K562 (cell line): ENCODE data around the gene NRXN2. TPM values are rescaled to one million over a fixed set of nuclear protein-coding genes. Genes with fewer than 3 reads are reported as not detected.

Source experiments
- ATAC-seq: fragments of 200-7000 bp; cut with Tn5 transposase; 3 replicates; pipeline ENCODE4 v1.9.1; 2020; ENCODE audit warnings: moderate library complexity
- BruUV-seq: library from RNA; stranded (reverse); fragments of 400-500 nt; replicated peaks from 2 replicates; lab custom pipeline; 2021; lab: Mats Ljungman, UMichigan
- CTCF ChIA-PET: fragments of 300-600 bp; formaldehyde crosslinking; extraction: SDS; loops from one replicate; lab custom pipeline; 2021; ENCODE audit warnings: low intra/inter-chr PET ratio; lab: Yijun Ruan, JAX
- POLR2A ChIA-PET: fragments of 300-600, 350-650 bp; sonication (Branson Sonifier 250); formaldehyde crosslinking; extraction: SDS; loops from one replicate; lab custom pipeline; 2021; ENCODE audit warnings: antibody characterized with exemption, inconsistent platforms; lab: Yijun Ruan, JAX
- DNase-seq, 4 experiments: peaks; one replicate each; pipeline versions ENCODE4 v3.0.0 to v3.0.0-alpha.2; 2011 to 2018; ENCODE audit warnings: low spot score in 3 of 4, mixed read lengths in 3 of 4; ENCODE audit errors: extremely low read depth in 1 of 4
- FAIRE-seq: peaks from 2 replicates; lab custom pipeline; 2011; peaks lifted over from hg19 to GRCh38; lab: Jason Lieb, UNC
- H2AFZ ChIP-seq: 2 replicates; pipeline ENCODE4 v1.6.0; 2011; ENCODE audit warnings: low read depth, low read length, control low read depth, inconsistent platforms
- H3K27ac ChIP-seq: fragments of 200-600 bp; 3 replicates; pipeline ENCODE4 v1.8.0; 2011; ENCODE audit warnings: low read depth, mild to moderate bottlenecking, control low read depth, inconsistent platforms, low read length, moderate library complexity, mixed read lengths; ENCODE audit errors: extremely low read depth
- H3K27me3 ChIP-seq, 2 experiments: fragments of 300-600 bp in 1 of 2; 2 replicates in 1 of 2; 3 replicates in 1 of 2; pipeline versions ENCODE4 v1.6.0 to v1.8.0; 2011; ENCODE audit warnings: inconsistent platforms in 2 of 2, low read length in 2 of 2, mild to moderate bottlenecking in 1 of 2, mixed read lengths in 1 of 2, moderate library complexity in 1 of 2; ENCODE audit not compliant: control insufficient read depth in 2 of 2, insufficient read depth in 2 of 2
- H3K36me3 ChIP-seq: fragments of 300-600 bp; 3 replicates; pipeline ENCODE4 v1.8.0; 2011; ENCODE audit warnings: mild to moderate bottlenecking, low read length, inconsistent platforms; ENCODE audit not compliant: control insufficient read depth, insufficient read depth
- H3K4me1 ChIP-seq, 2 experiments: fragments of 200-600 bp in 1 of 2; replicated peaks in 1 of 2; 2 replicates in 1 of 2; 3 replicates in 1 of 2; pipeline versions ENCODE4 v1.5.1 to v1.8.0; 2011; ENCODE audit warnings: inconsistent platforms in 2 of 2, low read length in 2 of 2, mild to moderate bottlenecking in 1 of 2, mixed read lengths in 1 of 2, moderate library complexity in 1 of 2; ENCODE audit not compliant: control insufficient read depth in 2 of 2, insufficient read depth in 2 of 2
- H3K4me2 ChIP-seq: 2 replicates; pipeline ENCODE4 v1.6.1; 2011; ENCODE audit warnings: low read length, control low read depth, inconsistent platforms, mixed read lengths; ENCODE audit not compliant: insufficient read depth
- H3K4me3 ChIP-seq: fragments of 200-600 bp; sonication (generic), shearing (Covaris generic); 2 replicates; pipeline ENCODE4 v1.5.1; 2016; ENCODE audit warnings: control low read depth, inconsistent platforms
- H3K79me2 ChIP-seq: fragments of 200-600 bp; 3 replicates; pipeline ENCODE4 v1.8.0; 2011; ENCODE audit warnings: low read length, inconsistent platforms; ENCODE audit not compliant: control insufficient read depth, insufficient read depth
- H3K9ac ChIP-seq, 2 experiments: 2 replicates each; pipeline versions ENCODE4 v1.6.0 to v1.6.1; 2011; ENCODE audit warnings: low read depth in 2 of 2, low read length in 2 of 2, control low read depth in 1 of 2, inconsistent platforms in 1 of 2, mild to moderate bottlenecking in 1 of 2, mixed read lengths in 1 of 2; ENCODE audit not compliant: insufficient read depth in 1 of 2
- H3K9me1 ChIP-seq: one replicate; pipeline ENCODE4 v1.6.0; 2011; ENCODE audit warnings: inconsistent platforms, mild to moderate bottlenecking, low read length, moderate library complexity; ENCODE audit not compliant: control insufficient read depth, insufficient read depth
- H3K9me3 ChIP-seq: replicated peaks from 2 replicates; pipeline ENCODE4 v1.5.1; 2011; ENCODE audit warnings: low read depth, low read length, inconsistent platforms; ENCODE audit not compliant: control insufficient read depth, insufficient read depth
- H4K20me1 ChIP-seq: replicated peaks from 2 replicates; pipeline ENCODE4 v1.6.1; 2011; ENCODE audit warnings: low read length, inconsistent platforms, mixed read lengths; ENCODE audit not compliant: control insufficient read depth, insufficient read depth
- CTCF ChIP-seq, 3 experiments: IDR thresholded peaks in 2 of 3; conservative IDR thresholded peaks in 1 of 3; 2 replicates each; pipeline ENCODE4 v1.5.1; 2011 to 2012; ENCODE audit warnings: low read length in 3 of 3, mild to moderate bottlenecking in 3 of 3, control low read depth in 2 of 3, improper control_type of control experiment in 1 of 3, inconsistent platforms in 1 of 3, low read depth in 1 of 3, mixed read lengths in 1 of 3, moderate library complexity in 1 of 3; ENCODE audit not compliant: insufficient read depth in 2 of 3
- CTCFL ChIP-seq: IDR thresholded peaks from 2 replicates; pipeline ENCODE4 v1.6.1; 2011; ENCODE audit warnings: borderline replicate concordance, low read depth, mild to moderate bottlenecking, moderate library complexity, low read length; ENCODE audit not compliant: insufficient read depth, poor library complexity, severe bottlenecking
- ETS1 ChIP-seq: conservative IDR thresholded peaks from 2 replicates; pipeline ENCODE4 v1.6.1; 2011; ENCODE audit warnings: low read depth, mild to moderate bottlenecking, low read length; ENCODE audit not compliant: control insufficient read depth
- FOXP4 ChIP-seq: sonication (generic); formaldehyde crosslinking; IDR thresholded peaks from 2 replicates; pipeline ENCODE4 v1.8.0; 2022; ENCODE audit warnings: mild to moderate bottlenecking, missing genetic modification reagents, borderline replicate concordance
- KDM1A ChIP-seq, 2 experiments: fragments of 450-650 bp; IDR thresholded peaks; 2 replicates each; pipeline ENCODE4 v1.6.1; 2016; ENCODE audit warnings: mild to moderate bottlenecking in 2 of 2
- POLR2A ChIP-seq: fragments of 450-650 bp; conservative IDR thresholded peaks from 2 replicates; pipeline ENCODE4 v1.6.1; 2016
- ZBTB7A ChIP-seq: IDR thresholded peaks from 2 replicates; pipeline ENCODE4 v1.6.1; 2011; ENCODE audit warnings: low read depth, mild to moderate bottlenecking, low read length, moderate library complexity, borderline replicate concordance; ENCODE audit not compliant: control insufficient read depth
- ZNF830 ChIP-seq: fragments of 250-450 bp; sonication (Bioruptor Pico); IDR thresholded peaks from 2 replicates; pipeline ENCODE4 v1.5.0; 2021; ENCODE audit warnings: mild to moderate bottlenecking
- WGBS: fragments of 100-300 bp; shearing (Covaris generic); methylation state at CpG from one replicate; pipeline ENCODE4 v1.1.6; 2016; ENCODE audit warnings: low coverage, mixed read lengths; ENCODE audit not compliant: insufficient coverage; ENCODE audit errors: missing lambda C conversion rate; 5-methylcytosine and 5-hydroxymethylcytosine counted together
- in situ Hi-C: fragments of 300-500 bp; cut with MboI; formaldehyde crosslinking; loops from 4 replicates; pipeline ENCODE4 v1.15.0; 2018; ENCODE audit warnings: inconsistent platforms, mixed read lengths
- intact Hi-C: fragments of 100-400 bp; cut with micrococcal nuclease; formaldehyde crosslinking; loops from 2 replicates; pipeline ENCODE4 v1.14.2; 2022
- polyA plus RNA-seq, 8 experiments: library from polyadenylated mRNA; depleted of rRNA in 4 of 8; stranded (reverse) in 5 of 8; unstranded in 3 of 8; fragments of >200 nt; fragmentation: Nextera tagmentation in 2 of 8; fragmentation: Illumina TruSeq in 1 of 8; extraction: Ambion mirVana in 2 of 8; extraction: Trizol in 1 of 8; gene quantifications; 2 replicates each; pipeline versions ENCODE4 v1.2.1 to v1.2.3, GENCODE V29; 2011 to 2014; ENCODE audit warnings: inconsistent platforms in 1 of 8, missing spikeins in 1 of 8
- total RNA-seq, 7 experiments: library from RNA; depleted of rRNA in 6 of 7; stranded (reverse); fragments of >200 nt in 6 of 7; fragmentation: Illumina TruSeq in 2 of 7; extraction: Trizol in 2 of 7; gene quantifications; 2 replicates each; pipeline versions ENCODE4 v1.2.1 to v1.2.3, GENCODE V29; 2011 to 2021; ENCODE audit warnings: low replicate concordance in 1 of 7

Gene NRXN2
- total and polyA plus RNA-seq, 9 of the 15 experiments (the other 6 are each of a cell fraction or from before 2014, with no cell fraction given), result 0.07 to 0.47 (median 0.15) TPM; not detected in 4

- TF ChIP-seq ZNF830 (CRISPR knock-in tag) (no peak), ETS1 (no peak), POLR2A (no peak)
Measured at GRCh38 chr11:64566042-64566914, 156.7 kb downstream of the NRXN2 start (continued).

- H3K79me2 ChIP-seq, result no peaks in the 10 kb centered on the region
- peaks cover 0 to 39% of the 10 kb centered on the region in 2 experiments; a peak in 2 of 5 replicates for H3K4me1 ChIP-seq
- H2AFZ ChIP-seq, result no peak overlapping the region
- CTCF ChIA-PET, result interaction anchor here (0.6 to 1.7 kb wide), 2 partner anchors 12 to 88 kb away, joined by 3 to 5 read pairs; no protein-coding TSS in a partner anchor
- H3K27ac ChIP-seq, result no peak overlapping the region
- no peaks in the 10 kb centered on the region for H3K9me1 ChIP-seq
- FAIRE-seq (no peak), DNase-seq (peak in 2 of 4 experiments; percentile 15 to 33), ATAC-seq (peak; percentile 55)
- peak overlapping the region in 1 of 2 experiments; percentile 52; a peak in 2 of 4 replicates for H3K9ac ChIP-seq
- H4K20me1 ChIP-seq, result peaks cover 3% of the 10 kb centered on the region; the same call in 1 of the 2 replicates
- no peak overlapping the region for H3K4me3 ChIP-seq
- intact Hi-C loops, result no loop called here
- WGBS, result 40% methylated on average over 23 of the region's 24 CpGs
- no peak overlapping the region for H3K4me2 ChIP-seq
- no peaks in the 10 kb centered on the region for H3K36me3 ChIP-seq
- POLR2A ChIA-PET, result interaction anchor here (0.5 to 0.6 kb wide), 2 partner anchors 13 to 129 kb away, joined by 3 read pairs; no protein-coding TSS in a partner anchor
- BruUV-seq, result no TSS peak
- no peaks in the 10 kb centered on the region for H3K9me3 ChIP-seq
- H3K27me3 ChIP-seq, result peaks cover 11 to 55% of the 10 kb centered on the region in 2 experiments; a peak in 3 of 5 replicates
- in situ Hi-C loops, result no loop called here
- TF ChIP-seq FOXP4, result no peak
- TF ChIP-seq KDM1A (IDR thresholded peaks at IDR 0.05), result no peak
- TF ChIP-seq CTCF (IDR thresholded peaks at IDR 0.05 in 2 of 3, conservative IDR thresholded peaks at IDR 0.05 in 1 of 3; ENCODE audit: insufficient read depth in 2 of 3, low read depth in 1 of 3, low read length in 3 of 3), result peak; percentile 14 to 41 (median 41); a peak in 3 of 6 replicates
- TF ChIP-seq ZBTB7A, result peak; percentile 69; the same call in 1 of the 2 replicates
- TF ChIP-seq CTCFL, result peak; percentile 56
Measured at GRCh38 chr11:64564947-64565889, 157.8 kb downstream of the NRXN2 start.
